ENCODE data around the gene UGT1A3. TPM values are rescaled to one million over a fixed set of nuclear protein-coding genes. Genes with fewer than 3 reads are reported as not detected.

The UGT1A3 gene
- total and polyA plus RNA-seq, 8 donors, result not detected

- no peak for TF ChIP-seq CTCF (IDR thresholded peaks at IDR 0.05)
- H3K4me3 ChIP-seq, result no peak overlapping the region
- peaks cover 0 to 6% of the 10 kb centered on the region in 2 donors for H3K27me3 ChIP-seq
- H3K36me3 ChIP-seq, result no peaks in the 10 kb centered on the region
- no peak for DNase-seq
- intact Hi-C loops (cut with DNase I), result no loop called here
- no peaks in the 10 kb centered on the region for H3K4me1 ChIP-seq
- ATAC-seq, result no peak
- no peak overlapping the region for H3K27ac ChIP-seq
- H3K9me3 ChIP-seq, result no peaks in the 10 kb centered on the region
Observed at GRCh38 chr2:233796254-233796653, 67.4 kb downstream of the UGT1A3 start.

- TF ChIP-seq CTCF (IDR thresholded peaks at IDR 0.05), result no peak
- Histone ChIP-seq H3K27me3 (peaks cover 0 to 6% of the 10 kb centered on the region in 2 donors), H3K27ac (no peak overlapping the region), H3K4me1 (no peaks in the 10 kb centered on the region), H3K4me3 (no peak overlapping the region), H3K36me3 (no peaks in the 10 kb centered on the region), H3K9me3 (no peaks in the 10 kb centered on the region)
- intact Hi-C loops (cut with DNase I), result no loop called here
- no peak for DNase-seq
- ATAC-seq, result no peak
Observed at GRCh38 chr2:233798335-233799086, 69.7 kb downstream of the UGT1A3 start.

GRCh38 chr2:233799087-233799665 is 70.3 kb downstream of the UGT1A3 start:
- ATAC-seq (no peak), DNase-seq (peak in 1 of 4 donors; percentile 17)
- Histone ChIP-seq H3K36me3 (no peaks in the 10 kb centered on the region), H3K27ac (no peak overlapping the region), H3K27me3 (no peaks in the 10 kb centered on the region), H3K4me1 (no peaks in the 10 kb centered on the region), H3K9me3 (no peaks in the 10 kb centered on the region), H3K4me3 (no peak overlapping the region)
- intact Hi-C loops (cut with DNase I), result no loop called here
- no peak for TF ChIP-seq CTCF (IDR thresholded peaks at IDR 0.05)

- Histone ChIP-seq H3K9me3 (no peaks in the 10 kb centered on the region), H3K4me3 (no peak overlapping the region), H3K4me1 (no peaks in the 10 kb centered on the region), H3K36me3 (no peaks in the 10 kb centered on the region), H3K27ac (no peak overlapping the region), H3K27me3 (no peaks in the 10 kb centered on the region)
- ATAC-seq (no peak), DNase-seq (no peak)
- no peak for TF ChIP-seq CTCF (IDR thresholded peaks at IDR 0.05)
- intact Hi-C loops (cut with DNase I), result no loop called here
Observed at GRCh38 chr2:233799716-233800115, 70.9 kb downstream of the UGT1A3 start.

- intact Hi-C loops (cut with DNase I), result no loop called here
- Histone ChIP-seq H3K27me3 (no peaks in the 10 kb centered on the region), H3K36me3 (no peaks in the 10 kb centered on the region), H3K9me3 (no peaks in the 10 kb centered on the region), H3K4me3 (no peak overlapping the region), H3K4me1 (no peaks in the 10 kb centered on the region), H3K27ac (no peak overlapping the region)
- peak in 1 of 4 donors; percentile 29 for DNase-seq
- no peak for ATAC-seq
- TF ChIP-seq CTCF (IDR thresholded peaks at IDR 0.05), result no peak
Observed at GRCh38 chr2:233800208-233800607, 71.4 kb downstream of the UGT1A3 start.
